Measurements from ENCODE around the gene ALKBH7.

- TF ChIP-seq REST (IDR thresholded peaks at IDR 0.05; ENCODE audit: borderline replicate concordance): no peak
- TF ChIP-seq SMC3 (conservative IDR thresholded peaks at IDR 0.05; ENCODE audit: poor library complexity): no peak
- TF ChIP-seq CTCF (IDR thresholded peaks at IDR 0.05; ENCODE audit: poor library complexity, severe bottlenecking): no peak
- no peak for TF ChIP-seq POLR2AphosphoS5 (IDR thresholded peaks at IDR 0.05)
- TF ChIP-seq RAD21 (conservative IDR thresholded peaks at IDR 0.05): no peak
- TF ChIP-seq EZH2 (IDR thresholded peaks at IDR 0.05; ENCODE audit: borderline replicate concordance, insufficient read depth, low read length, poor library complexity, severe bottlenecking): no peak
Observed at GRCh38 chr19:6352381-6353165, 20.0 kb upstream of the ALKBH7 start.
